DND-41 (cell line): Measurements from ENCODE around the gene PLEKHS1.

Experiments used
- CTCF ChIP-seq: IDR thresholded peaks from 2 replicates; pipeline ENCODE4 v1.5.1; 2012; ENCODE audit warnings: borderline replicate concordance, low read length, moderate library complexity, mild to moderate bottlenecking; ENCODE audit not compliant: poor library complexity, severe bottlenecking; ENCODE audit errors: extremely low read depth
- EZH2 ChIP-seq: IDR thresholded peaks from 3 replicates; pipeline ENCODE4 v1.6.1; 2012; ENCODE audit warnings: borderline replicate concordance, low read depth, mild to moderate bottlenecking, moderate library complexity, low read length, inconsistent platforms; ENCODE audit not compliant: severe bottlenecking

- no peak for TF ChIP-seq CTCF
- TF ChIP-seq EZH2 = no peak
Measured at GRCh38 chr10:113753020-113753692, 1.7 kb downstream of the PLEKHS1 start.
